Activated CD4-positive, alpha-beta T cell treated with anti-CD3 and anti-CD28 coated beads for 1 hour (primary cell): ENCODE data around the gene GPC5.
"Not testable (repeated sequence)": the region's sequence is repeated elsewhere in the genome, so short reads cannot be mapped to it uniquely, and the experiment has no call there.

ENCODE experiments used
- DNase-seq: peaks from one replicate; pipeline ENCODE4 v3.0.0-alpha.2; 2020

Gene GPC5

DNA sequence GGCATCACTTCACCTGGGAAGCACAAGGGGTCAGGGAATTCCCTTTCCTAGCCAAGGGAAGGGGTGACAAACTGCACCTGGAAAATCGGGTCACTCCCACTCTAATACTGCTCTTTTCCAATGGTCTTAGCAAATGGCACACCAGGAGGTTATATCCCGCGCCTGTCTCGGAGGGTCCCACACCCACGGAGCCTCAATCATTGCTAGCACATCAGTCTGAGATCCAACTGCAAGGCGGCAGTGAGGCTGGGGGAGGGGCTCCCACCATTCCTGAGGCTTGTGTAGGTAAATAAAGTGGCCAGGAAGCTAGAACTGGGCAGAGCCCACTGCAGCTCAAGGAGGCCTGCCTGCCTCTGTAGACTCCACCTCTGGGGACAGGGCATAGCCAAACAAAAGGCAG is 1118.5 kb downstream of the GPC5 start:
- not testable (repeated sequence) for DNase-seq

DNA sequence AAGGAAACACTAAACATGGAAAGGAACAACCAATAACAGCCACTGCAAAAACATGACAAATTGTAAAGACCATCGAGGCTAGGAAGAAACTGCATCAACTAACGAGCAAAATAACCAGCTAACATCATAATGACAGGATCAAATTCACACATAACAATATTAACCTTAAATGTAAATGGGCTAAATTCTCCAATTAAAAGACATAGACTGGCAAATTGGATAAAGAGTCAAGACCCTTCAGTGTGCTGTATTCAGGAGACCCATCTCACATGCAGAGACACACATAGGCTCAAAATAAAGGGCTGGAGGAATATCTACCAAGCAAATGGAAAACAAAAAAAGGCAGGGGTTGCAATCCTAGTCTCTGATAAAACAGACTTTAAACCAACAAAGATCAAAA is 1120.2 kb downstream of the GPC5 start:
- not testable (repeated sequence) for DNase-seq

DNA sequence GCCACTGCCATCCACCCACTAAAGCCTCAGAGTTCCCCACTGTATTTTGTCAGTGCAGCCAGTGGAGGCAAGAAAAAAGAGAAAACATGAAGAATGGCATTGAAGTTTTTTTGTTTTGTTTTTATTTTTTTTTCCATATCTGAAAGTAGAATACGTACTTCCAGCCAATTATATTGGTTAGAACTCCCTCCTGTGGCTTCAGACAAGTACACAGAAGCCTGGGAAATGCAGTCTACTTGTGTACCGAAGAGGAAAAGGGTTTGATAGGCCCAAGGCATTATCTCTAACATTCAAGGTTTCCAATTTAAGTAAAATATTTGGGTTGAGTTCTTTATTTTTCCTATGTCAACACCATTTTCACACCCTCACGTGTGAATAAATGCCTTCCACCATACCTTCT is 1131.9 kb downstream of the GPC5 start:
- no peak for DNase-seq

DNA sequence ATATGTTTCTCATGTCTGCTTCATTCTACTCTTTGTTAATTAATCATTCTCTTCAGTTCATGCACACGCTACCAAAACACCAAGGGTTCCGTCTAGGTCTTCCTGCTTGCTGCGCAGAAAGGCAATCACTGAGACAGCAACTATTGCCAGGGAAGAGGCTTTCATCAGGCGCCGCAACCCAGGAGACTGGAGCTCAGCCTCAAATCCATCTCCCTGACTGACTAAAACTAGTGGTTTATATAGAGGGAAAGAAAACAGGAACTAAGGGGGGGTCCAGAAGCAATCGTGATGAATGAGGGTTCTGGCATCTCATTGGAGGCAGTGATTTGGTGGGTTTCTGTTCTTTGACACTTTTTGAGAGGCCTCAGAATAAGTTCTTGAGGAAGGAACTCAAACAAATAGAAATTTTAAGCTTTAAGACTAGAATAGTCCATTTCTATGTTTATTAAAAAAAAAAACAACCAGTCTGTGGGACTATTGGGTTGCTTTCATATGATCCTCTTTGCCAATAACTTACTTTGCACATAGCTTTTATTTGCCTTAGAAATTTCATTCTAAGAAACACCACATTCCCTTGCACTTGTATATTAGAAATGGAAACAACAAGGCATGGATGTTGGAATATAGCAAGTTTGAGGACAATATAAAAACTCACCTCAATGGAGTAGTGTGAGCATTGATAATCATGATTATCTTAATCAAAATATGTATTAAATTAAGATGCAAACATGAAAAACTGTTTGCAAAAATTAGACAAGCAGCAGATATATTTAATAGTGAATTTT is 1137.0 kb downstream of the GPC5 start:
- no peak for DNase-seq

DNA sequence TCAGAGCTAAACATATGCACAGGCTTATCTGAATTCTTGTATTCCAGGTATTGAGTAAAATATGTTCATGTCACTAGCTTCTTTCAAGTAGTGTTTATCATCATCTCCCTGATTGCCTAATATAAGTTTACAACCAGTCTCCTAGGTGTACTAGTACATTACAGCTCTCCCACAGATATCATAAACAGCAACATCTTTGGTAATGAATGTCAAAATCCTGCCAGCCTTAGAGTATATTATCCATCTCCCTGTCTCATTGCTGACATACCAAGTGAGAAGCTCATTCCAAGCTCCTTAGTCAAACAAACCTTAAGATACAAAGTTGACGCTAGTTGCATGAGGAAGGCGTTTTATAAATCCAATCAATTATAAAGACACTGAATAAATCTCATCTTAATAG is 1139.0 kb downstream of the GPC5 start:
- no peak for DNase-seq

DNA sequence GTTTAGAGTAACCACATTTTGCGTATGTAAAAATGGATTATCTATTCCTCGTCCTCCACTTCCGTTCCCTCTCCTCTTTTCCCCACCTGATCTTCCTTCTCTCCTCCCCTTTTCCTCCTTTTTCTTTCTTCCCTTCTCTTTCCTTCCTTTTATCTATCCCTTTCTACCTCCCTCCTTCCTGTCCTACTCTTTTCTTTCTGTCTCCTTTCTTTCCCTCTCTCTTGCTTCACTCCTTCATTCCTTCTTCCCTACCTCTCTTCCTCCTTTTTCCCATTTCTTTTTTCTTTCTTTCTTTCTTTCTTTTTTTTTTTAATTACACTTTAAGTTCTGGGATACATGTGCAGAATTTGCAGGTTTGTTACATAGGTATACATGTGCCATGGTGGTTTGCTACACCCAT is 1139.7 kb downstream of the GPC5 start:
- DNase-seq = no peak

DNA sequence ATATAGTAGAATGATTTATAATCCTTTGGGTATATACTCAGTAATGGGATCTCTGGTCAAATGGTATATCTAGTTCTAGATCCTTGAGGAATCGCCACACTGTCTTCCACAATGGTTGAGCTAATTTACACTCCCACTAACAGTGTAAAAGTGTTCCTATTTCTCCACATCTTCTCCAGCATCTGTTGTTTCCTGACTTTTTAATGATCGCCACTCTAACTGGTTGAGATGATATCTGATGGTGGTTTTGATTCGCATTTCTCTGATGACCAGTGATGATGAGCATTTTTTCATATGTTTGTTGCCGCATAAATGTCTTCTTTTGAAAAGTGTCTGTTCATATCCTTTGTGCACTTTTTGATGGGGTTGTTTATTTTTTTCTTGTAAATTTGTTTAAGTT is 1140.7 kb downstream of the GPC5 start:
- not testable (repeated sequence) for DNase-seq

DNA sequence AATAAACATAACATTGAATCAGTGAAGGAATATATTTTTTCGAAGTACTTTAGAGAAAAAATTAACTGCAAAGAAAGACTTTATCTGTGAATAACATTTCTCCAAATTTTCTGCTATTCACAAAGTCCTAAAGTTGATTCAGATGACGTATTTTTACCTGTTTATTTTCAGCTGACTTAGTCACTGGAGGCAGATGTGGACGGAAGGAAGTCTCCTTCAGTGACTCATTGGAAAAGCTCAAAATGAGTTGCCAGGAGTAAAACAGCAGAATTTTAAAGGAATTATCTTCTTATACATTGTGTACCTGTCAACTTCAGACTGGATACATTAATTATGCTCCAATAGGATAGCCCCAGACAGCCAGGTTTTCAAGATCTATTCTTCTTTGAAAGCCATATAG is 1148.8 kb downstream of the GPC5 start:
- no peak for DNase-seq

DNA sequence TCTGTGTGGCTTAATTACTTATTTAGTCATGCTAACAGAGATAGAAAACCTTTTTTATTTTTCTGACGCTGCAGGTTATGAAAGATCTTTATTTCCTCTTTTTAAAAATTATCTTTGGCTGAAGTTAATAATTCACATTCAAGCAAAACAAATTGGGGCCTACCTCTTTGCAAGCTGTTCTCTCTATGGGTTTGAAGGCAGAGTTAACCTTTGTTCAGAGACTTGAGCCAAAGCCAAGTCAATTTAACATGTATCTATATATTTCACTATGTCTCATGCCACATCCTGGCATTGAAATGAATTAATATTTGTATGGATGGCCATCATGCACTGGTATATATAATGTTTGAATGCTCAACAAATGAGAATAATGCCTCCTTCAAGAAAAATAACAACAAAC is 1150.9 kb downstream of the GPC5 start:
- no peak for DNase-seq

DNA sequence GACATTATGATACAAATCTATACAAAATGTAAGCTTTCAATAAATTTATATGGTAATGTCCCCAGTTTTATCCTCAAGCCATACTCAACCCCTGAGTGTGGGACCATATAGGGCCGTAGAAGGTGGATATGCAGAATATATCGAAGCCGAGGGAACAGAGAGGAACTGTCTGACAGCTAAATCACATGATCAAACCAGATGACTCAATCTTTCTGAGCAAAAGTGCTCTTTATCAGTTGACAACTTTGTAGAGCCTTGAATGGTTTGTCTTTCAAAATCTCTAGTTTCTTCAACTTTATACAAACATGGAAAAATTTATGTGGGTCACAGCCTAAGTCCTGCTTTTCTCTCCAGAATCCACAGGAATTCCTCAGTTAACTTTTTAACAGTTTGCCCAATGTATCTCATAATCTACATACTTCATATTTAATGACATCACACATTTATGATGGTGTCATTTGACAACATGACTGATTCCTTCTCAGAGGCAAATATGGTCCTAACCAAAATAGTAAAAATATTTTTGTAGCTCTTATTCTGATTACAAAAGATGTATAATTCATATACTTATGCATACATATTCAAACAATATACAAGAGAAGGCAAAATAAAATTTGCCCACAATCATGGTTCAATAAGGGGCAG is 1155.2 kb downstream of the GPC5 start:
- no peak for DNase-seq

DNA sequence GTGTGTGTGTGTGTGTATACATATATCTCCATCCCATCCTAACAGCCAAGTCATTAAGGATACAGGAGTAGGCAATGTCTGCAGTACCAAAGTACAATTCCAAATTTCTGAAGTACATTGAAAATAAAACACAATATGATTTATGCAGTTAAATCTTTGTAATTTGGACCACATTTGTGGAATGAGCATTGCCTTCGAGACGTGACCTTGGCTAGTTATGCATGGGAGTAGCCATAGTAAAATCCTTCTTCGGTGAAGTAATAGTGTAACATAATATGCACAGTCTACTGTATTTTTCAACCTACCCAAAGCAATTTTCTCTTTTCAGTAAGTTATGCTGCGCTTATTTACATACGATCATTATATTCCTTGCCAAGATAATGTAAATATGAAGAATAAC is 1162.5 kb downstream of the GPC5 start:
- DNase-seq = no peak

DNA sequence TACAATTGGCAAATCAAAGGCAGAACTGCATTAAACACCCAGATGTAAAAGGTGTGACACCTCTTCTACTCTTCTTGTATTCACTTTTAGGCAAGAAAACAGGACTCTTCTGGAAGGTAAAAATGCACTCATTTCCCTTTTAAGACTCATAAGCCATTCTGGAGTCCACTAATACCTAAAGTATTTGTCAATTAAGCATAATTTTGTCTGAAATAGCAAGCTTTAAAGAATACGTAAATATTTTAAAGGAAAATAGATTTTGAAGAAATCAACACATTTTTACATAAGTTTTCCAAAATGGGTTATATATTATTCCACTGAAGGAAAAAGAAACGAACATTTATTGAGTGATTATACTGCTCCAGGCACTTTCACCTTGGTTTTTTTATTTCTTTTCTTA is 1166.5 kb downstream of the GPC5 start:
- no peak for DNase-seq

DNA sequence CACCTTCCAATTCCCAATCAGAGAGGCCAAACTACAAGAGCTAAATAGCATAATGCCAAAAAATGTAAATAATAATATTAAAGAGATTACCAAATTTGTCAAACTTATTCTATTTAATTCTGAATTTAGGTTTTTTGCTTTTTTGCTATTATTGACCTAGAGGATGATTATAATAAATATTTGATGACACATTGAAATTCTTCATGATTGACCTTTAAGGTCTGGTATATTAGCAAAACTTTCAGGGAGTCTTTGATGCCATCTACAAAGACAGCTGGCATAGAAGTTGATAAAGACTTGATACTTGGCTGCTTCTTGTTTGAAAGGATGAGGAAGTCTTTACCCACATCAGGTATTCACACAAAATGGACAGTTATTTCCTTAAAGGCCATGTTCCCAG is 1168.3 kb downstream of the GPC5 start:
- DNase-seq = no peak

DNA sequence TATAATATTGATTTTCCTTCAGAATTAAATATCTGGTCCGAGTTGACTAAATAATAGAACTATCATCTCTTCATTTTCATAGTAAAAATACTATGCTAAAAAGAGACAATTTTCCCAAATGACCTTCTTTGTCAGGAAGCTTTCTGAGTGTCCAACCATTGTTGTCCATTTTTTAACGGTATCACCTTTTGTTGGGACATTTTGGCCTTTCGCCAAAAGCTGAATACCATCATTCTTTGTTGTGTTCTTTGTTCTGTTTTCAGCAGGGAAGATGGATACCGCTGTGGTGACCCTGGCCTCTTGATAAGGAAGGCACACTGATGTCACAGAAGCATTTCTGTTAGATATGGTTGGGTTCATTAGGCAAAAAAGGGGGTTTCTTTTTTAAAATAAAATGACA is 1173.8 kb downstream of the GPC5 start:
- no peak for DNase-seq

DNA sequence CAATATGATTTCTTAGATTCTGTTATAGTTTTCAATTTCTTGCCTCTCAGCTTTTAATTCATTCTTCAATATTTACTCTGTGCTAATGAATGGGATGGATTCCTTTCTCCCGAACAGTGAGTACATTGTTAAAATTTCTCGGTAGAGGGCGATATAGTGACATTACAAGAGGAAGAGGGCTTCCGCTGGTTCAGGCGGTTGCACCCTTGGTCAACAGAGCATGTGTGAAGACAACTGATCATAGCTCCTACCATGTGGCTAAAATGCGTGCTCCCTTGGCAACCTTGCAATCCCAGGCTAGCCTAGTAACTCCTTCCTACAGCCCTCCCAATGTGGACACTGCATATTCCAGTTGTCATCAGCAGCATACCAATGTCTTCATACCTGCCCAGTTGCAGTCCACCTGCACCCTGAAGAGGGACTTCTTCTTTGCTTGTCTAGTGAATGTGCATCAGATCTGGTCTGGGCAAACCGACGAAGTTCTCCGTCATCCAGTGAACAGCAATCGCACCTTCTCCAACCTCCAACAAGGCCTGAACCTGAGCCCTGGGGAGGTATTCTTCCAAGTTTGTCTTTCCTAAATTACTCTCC is 1175.1 kb downstream of the GPC5 start:
- DNase-seq = no peak

DNA sequence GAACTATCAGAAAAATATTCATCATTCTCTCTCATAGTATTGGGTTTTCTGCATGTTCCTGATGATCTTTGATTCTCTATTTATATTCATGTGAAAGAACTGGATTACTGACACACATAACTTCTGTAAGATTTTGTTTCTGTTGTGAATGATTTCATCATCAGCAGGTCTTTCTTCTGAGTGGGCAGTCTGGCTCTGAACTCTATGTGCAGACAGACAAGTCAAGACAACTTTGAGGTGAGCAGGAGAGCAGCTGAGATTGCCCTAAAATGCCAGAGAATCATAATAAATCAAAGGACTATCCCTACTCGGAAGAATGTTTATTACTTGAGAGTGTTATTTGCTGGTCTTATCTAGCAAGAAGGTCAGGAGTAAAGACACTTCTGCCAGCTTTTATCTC is 1176.1 kb downstream of the GPC5 start:
- DNase-seq = no peak

DNA sequence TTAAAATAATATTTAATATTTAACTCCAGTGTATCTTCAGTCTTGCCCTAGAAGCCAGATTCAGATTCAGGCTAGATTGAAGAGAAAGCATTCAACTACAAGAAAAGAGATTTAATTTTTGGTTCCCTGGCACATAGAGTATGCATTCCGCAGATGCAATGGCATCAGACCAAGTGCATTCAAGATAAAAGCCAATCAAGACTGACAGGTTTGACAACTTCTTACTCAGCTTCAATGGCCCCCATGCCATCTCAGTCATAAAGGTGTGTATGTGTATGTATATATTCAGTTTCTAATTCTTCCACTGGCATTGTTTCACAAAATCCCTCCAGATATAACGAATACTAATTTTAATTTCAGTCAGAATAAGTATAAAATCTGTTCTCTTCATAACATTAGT is 1177.4 kb downstream of the GPC5 start:
- DNase-seq = no peak

DNA sequence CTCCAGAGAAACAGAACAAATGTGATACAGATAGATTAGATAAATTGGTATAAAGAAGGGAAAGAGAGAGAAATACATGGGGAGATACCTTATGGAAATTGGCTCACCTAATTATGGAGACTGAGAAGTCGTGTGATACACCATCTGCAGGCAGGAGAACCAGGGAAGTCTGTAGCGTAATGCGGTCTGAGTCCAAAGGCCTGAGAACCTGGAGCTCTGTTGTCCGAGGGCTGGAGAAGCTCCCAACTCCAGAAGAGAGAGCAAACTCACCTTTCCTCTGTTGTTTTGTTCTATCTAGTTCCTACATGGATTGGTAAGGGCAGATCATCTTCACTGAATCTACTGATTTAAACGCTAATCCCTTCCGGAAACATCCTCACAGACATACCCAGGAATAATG is 1179.9 kb downstream of the GPC5 start:
- no peak for DNase-seq

DNA sequence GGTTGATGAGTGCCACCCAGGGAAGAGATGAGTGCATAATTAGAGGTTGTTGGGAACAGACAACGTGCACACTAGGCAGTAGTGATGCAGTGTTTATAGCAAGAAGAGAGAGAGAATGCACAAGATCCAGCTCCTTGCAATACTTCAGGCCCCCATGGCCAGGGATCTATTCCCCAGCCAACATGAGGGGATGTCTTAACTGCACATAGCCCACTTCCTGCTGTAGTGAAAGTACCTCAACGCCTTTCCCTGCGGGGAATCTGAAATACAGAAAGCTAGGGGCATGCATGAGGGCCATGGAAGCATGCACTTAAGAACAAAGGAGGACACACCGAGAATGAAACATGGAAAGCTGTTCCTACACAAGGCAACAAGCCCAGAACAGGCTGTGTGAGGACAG is 1191.5 kb downstream of the GPC5 start:
- DNase-seq = no peak

DNA sequence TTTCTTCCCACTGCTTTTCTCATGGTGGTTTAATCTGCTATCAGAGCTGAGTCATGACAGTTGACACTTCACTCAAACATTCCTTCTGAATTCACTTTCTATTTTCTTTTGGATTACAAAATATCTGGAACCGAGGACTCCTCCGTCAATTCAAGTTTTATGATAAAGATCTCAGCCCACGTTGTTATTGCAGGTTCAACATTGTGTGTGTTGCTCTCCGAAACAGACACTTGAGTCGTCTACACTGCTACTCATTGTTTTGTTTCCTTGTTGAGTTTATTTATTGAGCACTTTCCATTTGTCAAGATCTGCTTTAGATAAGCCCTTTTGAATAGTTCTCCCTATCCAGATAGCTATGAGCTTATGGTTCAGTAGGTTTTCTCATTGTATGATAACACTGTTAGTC is 1192.1 kb downstream of the GPC5 start:
- no peak for DNase-seq

DNA sequence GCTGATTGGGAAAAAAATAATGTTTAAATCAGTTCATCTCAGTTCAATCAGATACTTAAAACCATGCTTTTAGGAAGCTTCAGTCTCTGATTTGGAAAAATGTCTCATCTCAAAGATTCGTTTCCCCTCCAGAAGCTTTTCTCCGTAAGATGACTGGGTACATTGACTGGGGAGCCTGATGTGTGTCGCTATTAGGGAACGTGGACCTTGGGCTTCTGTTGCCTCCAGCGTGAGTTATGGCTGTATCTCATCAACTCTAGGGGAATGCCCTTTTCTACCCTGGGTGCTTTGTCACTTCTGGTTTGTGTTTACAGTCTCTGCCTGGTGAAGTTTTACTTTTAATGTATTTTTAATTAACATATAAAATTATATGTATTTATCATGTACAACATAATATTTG is 1192.7 kb downstream of the GPC5 start:
- no peak for DNase-seq

DNA sequence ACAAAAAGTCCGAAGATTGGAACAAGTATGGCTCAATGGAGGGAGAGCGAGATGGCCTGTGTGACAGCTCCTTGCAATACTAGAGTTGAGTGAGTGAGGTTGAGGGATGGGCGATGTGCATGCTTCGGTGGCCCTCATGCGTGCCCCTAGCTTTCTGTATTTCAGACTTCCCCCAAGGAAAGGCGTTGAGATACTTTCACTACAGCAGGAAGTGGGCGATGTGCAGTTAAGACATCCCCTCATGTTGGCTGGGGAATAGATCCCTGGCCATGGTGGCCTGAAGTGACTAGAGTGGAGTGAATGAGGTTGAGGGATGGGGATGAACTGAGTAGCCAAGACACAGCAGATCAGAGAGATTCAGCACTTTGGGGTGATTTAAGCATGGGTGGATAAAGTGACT is 1194.3 kb downstream of the GPC5 start:
- DNase-seq = no peak

DNA sequence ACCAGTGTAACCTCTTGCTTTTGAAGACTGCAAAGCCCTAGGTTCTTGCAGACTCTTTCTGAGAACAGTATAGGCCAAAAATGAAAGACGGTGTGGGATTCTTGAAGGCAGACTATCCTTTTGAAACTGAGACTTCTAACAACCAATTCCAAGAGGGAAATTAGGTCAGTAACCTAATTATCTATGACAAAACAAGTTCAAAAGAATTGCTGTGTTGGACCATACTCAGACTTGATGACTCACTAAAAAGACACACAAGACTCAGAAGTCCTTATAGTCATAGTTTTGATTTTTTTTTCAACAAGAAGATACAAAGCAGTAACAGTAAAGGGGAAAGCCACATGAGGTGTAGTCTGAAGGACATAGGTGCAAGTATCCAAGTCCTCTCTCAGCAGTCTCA is 1204.1 kb downstream of the GPC5 start:
- no peak for DNase-seq

DNA sequence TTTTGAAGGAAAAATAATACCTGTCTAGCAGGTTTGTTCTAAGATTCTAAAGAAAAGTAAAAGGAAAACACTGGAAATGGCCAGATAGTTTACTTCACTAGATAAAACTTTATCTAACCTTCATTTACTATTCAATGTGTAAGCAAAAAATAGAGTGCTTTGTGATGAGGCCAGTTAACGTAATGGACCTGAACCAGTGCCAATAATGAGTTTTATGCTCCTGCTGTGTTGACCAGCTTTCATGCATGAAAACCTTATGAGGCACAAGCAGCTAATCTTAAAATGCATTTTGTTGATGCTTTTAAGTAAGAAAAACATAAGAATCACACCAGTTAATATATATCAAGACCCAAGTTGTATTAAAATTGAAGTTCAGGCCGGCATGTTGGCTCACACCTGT is 1211.0 kb downstream of the GPC5 start:
- no peak for DNase-seq

DNA sequence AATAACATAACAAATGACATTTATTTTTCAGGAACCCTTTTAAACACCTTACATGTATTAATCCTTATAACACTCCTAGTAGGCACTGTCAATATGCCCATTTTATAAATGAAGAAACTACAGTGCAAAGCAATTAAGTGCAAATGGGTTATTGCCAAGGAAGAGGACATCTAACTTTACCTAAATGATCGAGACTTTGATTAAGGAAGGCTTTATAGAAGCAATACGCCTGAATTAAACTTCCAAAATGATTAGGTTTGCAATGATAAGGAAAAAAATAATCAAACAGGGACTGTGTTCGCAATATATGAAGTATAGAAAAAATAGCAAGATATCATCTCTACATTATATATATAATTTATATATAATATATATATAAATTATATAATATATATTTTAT is 1214.5 kb downstream of the GPC5 start:
- DNase-seq = no peak
